ENCODE data around the gene DZIP3.

Gene DZIP3

DNA sequence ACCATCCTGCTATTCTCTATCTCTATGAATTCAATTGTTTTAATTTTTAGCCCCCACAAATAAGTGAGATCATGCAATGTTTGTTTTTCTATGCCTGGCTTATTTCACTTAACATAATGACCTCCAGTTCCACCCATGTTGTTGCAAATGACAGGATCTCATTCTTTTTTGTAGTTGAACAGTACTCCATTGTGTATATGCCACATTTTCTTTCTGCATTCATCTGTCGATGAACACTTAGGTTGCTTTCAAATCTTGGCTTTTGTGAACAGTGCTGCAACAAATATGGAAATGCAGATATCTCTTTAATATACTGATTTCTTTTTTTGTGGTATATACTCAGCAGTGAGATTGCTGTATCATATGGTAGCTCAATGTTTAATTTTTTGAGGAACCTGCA is 108.9 kb downstream of the DZIP3 start:
- DNase-seq: no peak

GRCh38 chr3:108705045-108705444 is 115.5 kb downstream of the DZIP3 start:
- no peak for DNase-seq

DNA sequence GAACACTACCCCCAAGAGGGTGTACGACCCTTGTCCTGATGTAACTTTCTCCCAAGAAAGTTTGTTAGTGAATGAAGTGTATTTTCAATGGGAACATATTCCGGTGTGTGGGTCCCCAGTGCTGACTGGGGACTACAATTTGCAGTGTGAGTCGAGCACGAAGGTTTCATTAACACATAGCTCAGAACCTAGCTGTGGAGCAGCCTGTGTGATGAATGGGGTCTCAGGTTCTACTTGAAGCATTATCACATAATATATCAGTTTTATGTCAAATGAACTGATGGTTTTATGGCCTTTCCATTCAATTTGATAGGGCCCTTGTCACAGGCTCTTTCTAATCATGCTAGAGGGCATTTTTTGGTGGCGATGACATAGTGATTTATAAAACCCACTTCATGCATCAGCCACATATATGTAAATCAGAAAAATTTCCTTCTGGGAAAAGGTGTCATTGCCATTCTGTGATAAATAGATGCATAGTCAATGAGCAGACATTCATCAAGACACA is 123.5 kb downstream of the DZIP3 start:
- DNase-seq: no peak

DNA sequence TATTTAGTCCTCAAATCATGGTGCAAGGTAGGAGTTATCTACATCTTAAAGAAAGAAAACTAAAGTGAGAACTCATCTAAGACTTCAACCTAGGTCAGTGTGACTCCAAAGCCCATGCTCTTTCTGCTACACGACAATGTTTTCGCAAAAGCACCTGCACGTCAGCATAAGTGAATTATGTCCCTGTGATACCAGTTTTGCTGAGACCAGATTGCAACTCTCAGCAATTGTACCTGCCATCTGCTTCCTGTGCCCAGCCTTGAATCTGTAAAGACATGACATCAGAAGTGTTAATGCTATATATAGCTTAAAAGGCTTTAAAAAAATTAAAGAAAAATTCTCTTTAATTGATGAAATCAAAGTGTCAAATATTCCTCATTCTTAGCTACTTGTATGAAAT is 124.3 kb downstream of the DZIP3 start:
- DNase-seq: no peak

- DNase-seq: no peak
Observed at GRCh38 chr3:108718454-108718853, 128.9 kb downstream of the DZIP3 start.

- no peak for DNase-seq
Observed at GRCh38 chr3:108719178-108719806, 129.8 kb downstream of the DZIP3 start.

- no peak for DNase-seq
Observed at GRCh38 chr3:108722724-108723123, 133.2 kb downstream of the DZIP3 start.

DNA sequence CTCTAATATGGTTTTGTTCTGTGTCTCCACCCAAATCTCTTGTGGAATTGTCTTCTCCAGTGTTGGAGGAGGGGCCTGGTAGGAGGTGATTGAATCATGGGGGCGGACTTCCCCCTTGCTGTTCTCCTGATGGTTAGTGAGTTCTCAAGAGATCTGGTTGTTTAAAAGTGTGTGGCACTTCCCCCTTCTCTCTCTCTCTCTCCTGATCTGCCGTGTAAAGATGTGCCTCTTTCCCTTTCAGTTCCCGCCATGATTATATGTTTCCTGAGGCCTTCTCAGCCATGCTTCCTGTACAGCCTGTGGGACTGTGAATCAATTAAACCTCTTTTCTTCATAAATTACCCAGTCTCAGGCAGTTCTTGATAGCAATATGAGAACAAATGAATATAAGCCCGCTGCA is 134.6 kb downstream of the DZIP3 start:
- no peak for DNase-seq

- no peak for DNase-seq
Observed at GRCh38 chr3:108728105-108728504, 138.6 kb downstream of the DZIP3 start.

GRCh38 chr3:108728934-108729333 is 139.4 kb downstream of the DZIP3 start:
- DNase-seq: no peak

- no peak for DNase-seq
Observed at GRCh38 chr3:108736821-108737220, 147.3 kb downstream of the DZIP3 start.

- DNase-seq: no peak
Observed at GRCh38 chr3:108742929-108743328, 153.4 kb downstream of the DZIP3 start.
